Measurements from ENCODE around the gene MYLK. TPM values are rescaled to one million over a fixed set of nuclear protein-coding genes. Genes with fewer than 3 reads are reported as not detected.

MYLK gene
- total RNA-seq, 1 donor from 2014 or later = 50.5 TPM

GRCh38 chr3:123595396-123596180 lies 288.5 kb downstream of the MYLK start:
- no peak overlapping the region for H2AFZ ChIP-seq (ENCODE audit: low read depth, low read length)
- no peak overlapping the region for H3K4me3 Mint-ChIP-seq (ENCODE audit: unreplicated experiment)
- H3K27me3 Mint-ChIP-seq (ENCODE audit: low read depth, unreplicated experiment) = no peaks in the 10 kb centered on the region
- peaks cover 20% of the 10 kb centered on the region for H3K36me3 Mint-ChIP-seq (ENCODE audit: low read depth, unreplicated experiment)
- peaks cover 4% of the 10 kb centered on the region for H3K9me3 ChIP-seq (ENCODE audit: insufficient read depth, low read depth, low read length)
- H3K4me1 Mint-ChIP-seq (ENCODE audit: low read depth, unreplicated experiment) = peaks cover 3% of the 10 kb centered on the region
- no peaks in the 10 kb centered on the region for H3K27me3 ChIP-seq (ENCODE audit: insufficient read depth, low read length)
- no peak overlapping the region for H3K27ac ChIP-seq (ENCODE audit: low read depth, low read length)
- no peaks in the 10 kb centered on the region for H3K36me3 ChIP-seq (ENCODE audit: insufficient read depth, low read length)
- H3K9me3 Mint-ChIP-seq (ENCODE audit: unreplicated experiment) = peaks cover 11% of the 10 kb centered on the region
- no peak overlapping the region for H3K4me3 ChIP-seq (ENCODE audit: insufficient read depth, low read depth, low read length)
- TF ChIP-seq, protein P1, sequence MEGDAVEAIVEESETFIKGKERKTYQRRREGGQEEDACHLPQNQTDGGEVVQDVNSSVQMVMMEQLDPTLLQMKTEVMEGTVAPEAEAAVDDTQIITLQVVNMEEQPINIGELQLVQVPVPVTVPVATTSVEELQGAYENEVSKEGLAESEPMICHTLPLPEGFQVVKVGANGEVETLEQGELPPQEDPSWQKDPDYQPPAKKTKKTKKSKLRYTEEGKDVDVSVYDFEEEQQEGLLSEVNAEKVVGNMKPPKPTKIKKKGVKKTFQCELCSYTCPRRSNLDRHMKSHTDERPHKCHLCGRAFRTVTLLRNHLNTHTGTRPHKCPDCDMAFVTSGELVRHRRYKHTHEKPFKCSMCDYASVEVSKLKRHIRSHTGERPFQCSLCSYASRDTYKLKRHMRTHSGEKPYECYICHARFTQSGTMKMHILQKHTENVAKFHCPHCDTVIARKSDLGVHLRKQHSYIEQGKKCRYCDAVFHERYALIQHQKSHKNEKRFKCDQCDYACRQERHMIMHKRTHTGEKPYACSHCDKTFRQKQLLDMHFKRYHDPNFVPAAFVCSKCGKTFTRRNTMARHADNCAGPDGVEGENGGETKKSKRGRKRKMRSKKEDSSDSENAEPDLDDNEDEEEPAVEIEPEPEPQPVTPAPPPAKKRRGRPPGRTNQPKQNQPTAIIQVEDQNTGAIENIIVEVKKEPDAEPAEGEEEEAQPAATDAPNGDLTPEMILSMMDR (IDR thresholded peaks at IDR 0.05; ENCODE audit: insufficient read depth, low read depth, low read length) = no peak
- no peak for TF ChIP-seq EZH2 (IDR thresholded peaks at IDR 0.05; ENCODE audit: insufficient read depth, low read length)
- FAIRE-seq (no peak), DNase-seq (ENCODE audit: low read depth) (no peak)
- H3K9ac ChIP-seq (ENCODE audit: low read length) = no peak overlapping the region
- no peak overlapping the region for H3K27ac Mint-ChIP-seq (ENCODE audit: unreplicated experiment)
- no peaks in the 10 kb centered on the region for H4K20me1 ChIP-seq (ENCODE audit: insufficient read depth, low read length)
- no peaks in the 10 kb centered on the region for H3K4me1 ChIP-seq (ENCODE audit: insufficient read depth, low read length)
- no peaks in the 10 kb centered on the region for H3K79me2 ChIP-seq (ENCODE audit: insufficient read depth, low read length)
- no peak overlapping the region for H3K4me2 ChIP-seq (ENCODE audit: low read length)

- Histone ChIP-seq H4K20me1 (ENCODE audit: insufficient read depth, low read length) (no peaks in the 10 kb centered on the region), H3K27ac (ENCODE audit: low read depth, low read length) (no peak overlapping the region), H3K4me3 (ENCODE audit: insufficient read depth, low read depth, low read length) (no peak overlapping the region), H2AFZ (ENCODE audit: low read depth, low read length) (no peak overlapping the region), H3K9me3 (ENCODE audit: insufficient read depth, low read depth, low read length) (peaks cover 8% of the 10 kb centered on the region), H3K9ac (ENCODE audit: low read length) (no peak overlapping the region), H3K4me2 (ENCODE audit: low read length) (no peak overlapping the region), H3K27me3 (ENCODE audit: insufficient read depth, low read length) (no peaks in the 10 kb centered on the region), H3K79me2 (ENCODE audit: insufficient read depth, low read length) (no peaks in the 10 kb centered on the region), H3K36me3 (ENCODE audit: insufficient read depth, low read length) (no peaks in the 10 kb centered on the region), H3K4me1 (ENCODE audit: insufficient read depth, low read length) (no peaks in the 10 kb centered on the region)
- TF ChIP-seq EZH2 (IDR thresholded peaks at IDR 0.05; ENCODE audit: insufficient read depth, low read length) = no peak
- TF ChIP-seq, protein P1 (IDR thresholded peaks at IDR 0.05; ENCODE audit: insufficient read depth, low read depth, low read length) = no peak
- DNase-seq (ENCODE audit: low read depth) (no peak), FAIRE-seq (no peak)
- Mint-ChIP-seq H3K4me1 (ENCODE audit: low read depth, unreplicated experiment) (peaks cover 1% of the 10 kb centered on the region), H3K27me3 (ENCODE audit: low read depth, unreplicated experiment) (no peaks in the 10 kb centered on the region), H3K36me3 (ENCODE audit: low read depth, unreplicated experiment) (peaks cover 27% of the 10 kb centered on the region), H3K9me3 (ENCODE audit: unreplicated experiment) (peaks cover 17% of the 10 kb centered on the region), H3K27ac (ENCODE audit: unreplicated experiment) (no peak overlapping the region), H3K4me3 (ENCODE audit: unreplicated experiment) (no peak overlapping the region)
Measured at GRCh38 chr3:123593381-123593780, 290.8 kb downstream of the MYLK start.

Data from astrocyte (in vitro differentiated cells and primary cell).